Measurements from ENCODE around the gene ELMOD1.

DNA sequence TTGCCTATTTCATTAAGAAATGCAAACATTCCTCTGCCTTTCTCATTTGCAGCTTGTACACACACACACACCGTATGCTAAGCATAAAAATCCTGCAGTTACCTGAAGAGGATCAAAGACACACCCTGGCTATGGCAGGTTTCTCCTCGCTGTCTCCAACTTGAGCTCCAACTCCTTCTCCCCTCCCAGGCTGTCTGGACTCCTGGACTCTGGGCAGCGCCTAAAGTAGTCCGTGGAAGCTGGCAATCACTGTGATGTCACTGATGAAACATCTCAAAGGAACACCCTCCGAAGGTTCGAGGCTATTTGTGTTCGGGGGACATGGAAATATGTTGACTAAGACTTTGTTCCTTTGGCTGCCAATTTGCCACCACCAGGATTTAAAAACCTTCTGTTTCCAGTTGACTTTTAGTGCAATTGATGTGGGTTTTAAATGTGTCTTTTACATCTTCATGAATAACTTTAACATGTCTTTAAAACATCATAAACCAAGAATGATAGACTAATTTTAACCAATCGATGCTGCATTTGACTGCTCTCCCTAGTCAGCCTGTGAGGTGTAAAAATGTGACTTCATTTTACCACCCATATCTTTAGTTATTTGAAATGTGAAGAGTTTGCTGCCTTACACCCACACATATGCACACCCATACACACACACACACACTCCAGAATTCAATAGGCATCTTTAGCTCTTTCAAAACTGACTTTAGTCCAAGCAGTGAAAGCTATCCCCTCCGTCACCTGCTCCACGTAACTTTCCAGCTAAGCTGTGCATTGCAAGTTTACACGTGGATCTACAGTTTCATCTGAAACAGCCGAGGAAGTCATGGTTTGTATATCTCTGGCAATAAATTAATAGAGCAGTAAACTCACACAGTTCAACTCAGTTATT is 121.2 kb downstream of the ELMOD1 start, which contains the start of gene SLN:
- TF ChIP-seq, protein P1, sequence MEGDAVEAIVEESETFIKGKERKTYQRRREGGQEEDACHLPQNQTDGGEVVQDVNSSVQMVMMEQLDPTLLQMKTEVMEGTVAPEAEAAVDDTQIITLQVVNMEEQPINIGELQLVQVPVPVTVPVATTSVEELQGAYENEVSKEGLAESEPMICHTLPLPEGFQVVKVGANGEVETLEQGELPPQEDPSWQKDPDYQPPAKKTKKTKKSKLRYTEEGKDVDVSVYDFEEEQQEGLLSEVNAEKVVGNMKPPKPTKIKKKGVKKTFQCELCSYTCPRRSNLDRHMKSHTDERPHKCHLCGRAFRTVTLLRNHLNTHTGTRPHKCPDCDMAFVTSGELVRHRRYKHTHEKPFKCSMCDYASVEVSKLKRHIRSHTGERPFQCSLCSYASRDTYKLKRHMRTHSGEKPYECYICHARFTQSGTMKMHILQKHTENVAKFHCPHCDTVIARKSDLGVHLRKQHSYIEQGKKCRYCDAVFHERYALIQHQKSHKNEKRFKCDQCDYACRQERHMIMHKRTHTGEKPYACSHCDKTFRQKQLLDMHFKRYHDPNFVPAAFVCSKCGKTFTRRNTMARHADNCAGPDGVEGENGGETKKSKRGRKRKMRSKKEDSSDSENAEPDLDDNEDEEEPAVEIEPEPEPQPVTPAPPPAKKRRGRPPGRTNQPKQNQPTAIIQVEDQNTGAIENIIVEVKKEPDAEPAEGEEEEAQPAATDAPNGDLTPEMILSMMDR (IDR thresholded peaks at IDR 0.05; ENCODE audit: poor library complexity), result no peak
- TF ChIP-seq EZH2phosphoT487 (IDR thresholded peaks at IDR 0.05; ENCODE audit: low read depth, severe bottlenecking, unreplicated experiment), result no peak
